Measurements from ENCODE around the gene NCKIPSD. TPM values are rescaled to one million over a fixed set of nuclear protein-coding genes. Genes with fewer than 3 reads are reported as not detected.
"Not testable (repeated sequence)": the region's sequence is repeated elsewhere in the genome, so short reads cannot be mapped to it uniquely, and the experiment has no call there.

The NCKIPSD gene
- total RNA-seq, 3 donors from 2014 or later (not counting 1 experiment from before 2014, with no cell fraction given), result 12.2 to 14.1 (median 12.8) TPM

DNA sequence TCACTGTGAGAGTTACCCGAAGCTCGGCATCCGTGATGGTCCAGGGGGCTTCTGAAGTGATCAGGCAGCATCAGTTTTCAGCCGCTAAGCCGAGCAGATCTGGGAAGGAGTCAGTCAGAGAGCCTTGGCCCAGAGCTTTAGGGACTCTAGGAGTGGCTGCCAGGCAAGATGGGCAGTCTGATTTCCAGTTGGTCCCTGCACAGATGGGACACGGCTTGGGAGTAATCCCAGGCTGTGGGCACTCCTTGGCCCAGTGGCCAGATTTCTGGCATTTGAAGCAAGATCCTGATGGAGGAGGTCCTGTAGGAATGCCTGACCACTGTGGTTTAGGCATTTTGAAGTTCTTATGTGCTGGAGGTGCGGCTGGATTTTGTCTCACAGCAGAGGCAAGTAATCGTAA, 41.8 kb upstream of the NCKIPSD start:
- Histone ChIP-seq H3K36me3 (ENCODE audit: control insufficient read depth, insufficient read depth, low read length) (no peaks in the 10 kb centered on the region), H3K27ac (ENCODE audit: low read length) (no peak overlapping the region), H3K4me3 (ENCODE audit: low read length) (no peak overlapping the region), H3K9me3 (ENCODE audit: control insufficient read depth, insufficient read depth, low read length) (peaks cover 6% of the 10 kb centered on the region), H3K4me1 (ENCODE audit: control insufficient read depth, insufficient read depth, low read length) (no peaks in the 10 kb centered on the region), H3K27me3 (ENCODE audit: control insufficient read depth, insufficient read depth, low read length) (no peaks in the 10 kb centered on the region)
- Mint-ChIP-seq H3K36me3 (no peaks in the 10 kb centered on the region), H3K27me3 (ENCODE audit: low read depth in 2 of 2) (peaks cover 0 to 3% of the 10 kb centered on the region in 2 donors), H3K9me3 (no peaks in the 10 kb centered on the region), H3K27ac (no peak overlapping the region), H3K4me1 (no peaks in the 10 kb centered on the region), H3K4me3 (no peak overlapping the region)
- TF ChIP-seq CTCF (IDR thresholded peaks at IDR 0.05), result no peak
- 94% methylated on average over 8 of the region's 8 CpGs for WGBS (ENCODE audit: insufficient coverage)
- DNase-seq (no peak), ATAC-seq (no peak)
- intact Hi-C loops (cut with micrococcal nuclease), result no loop called here

DNA sequence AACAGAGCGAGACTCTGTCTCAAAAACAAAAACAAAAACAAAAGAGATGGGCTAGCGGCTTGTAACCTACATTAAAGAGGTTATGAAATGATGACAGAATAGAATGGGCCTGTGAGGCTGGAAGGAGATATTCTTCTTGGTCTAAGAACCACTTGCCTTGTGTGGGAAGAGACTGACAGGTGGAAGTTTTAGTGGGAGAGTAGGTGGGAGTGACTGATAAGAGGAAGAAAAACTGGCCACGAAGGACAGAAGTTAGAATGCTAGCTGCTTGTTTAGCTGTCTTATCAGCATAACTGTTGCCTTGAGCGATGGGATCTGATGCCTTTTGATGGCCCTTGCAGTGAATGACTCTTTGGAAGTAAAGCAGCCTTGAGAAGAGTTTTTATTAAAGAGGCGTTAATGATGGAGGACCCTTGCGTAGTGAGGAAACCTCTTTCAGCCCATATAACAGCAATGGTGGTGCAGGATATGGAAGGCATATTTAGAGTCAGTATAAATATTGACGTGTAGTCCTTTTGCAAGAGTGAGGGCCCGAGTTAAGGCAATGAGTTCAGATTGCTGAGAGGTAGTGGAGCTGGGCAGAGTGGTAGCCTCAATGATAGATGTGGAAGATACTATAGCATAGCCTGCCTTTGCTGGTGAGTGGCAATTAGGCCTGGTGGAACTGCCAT, 39.6 kb upstream of the NCKIPSD start:
- DNase-seq; H3K36me3 Mint-ChIP-seq; H3K27ac ChIP-seq (ENCODE audit: low read length); H3K9me3 ChIP-seq (ENCODE audit: control insufficient read depth, insufficient read depth, low read length); intact Hi-C loops (cut with micrococcal nuclease); H3K9me3 Mint-ChIP-seq; ATAC-seq; H3K27me3 ChIP-seq (ENCODE audit: control insufficient read depth, insufficient read depth, low read length); H3K27ac Mint-ChIP-seq; H3K4me3 ChIP-seq (ENCODE audit: low read length); H3K4me1 Mint-ChIP-seq; H3K4me3 Mint-ChIP-seq; H3K27me3 Mint-ChIP-seq (ENCODE audit: low read depth in 2 of 2); H3K4me1 ChIP-seq (ENCODE audit: control insufficient read depth, insufficient read depth, low read length); H3K36me3 ChIP-seq (ENCODE audit: control insufficient read depth, insufficient read depth, low read length): not testable (repeated sequence)
- WGBS (ENCODE audit: insufficient coverage), result 93% methylated on average over 8 of the region's 8 CpGs

DNA sequence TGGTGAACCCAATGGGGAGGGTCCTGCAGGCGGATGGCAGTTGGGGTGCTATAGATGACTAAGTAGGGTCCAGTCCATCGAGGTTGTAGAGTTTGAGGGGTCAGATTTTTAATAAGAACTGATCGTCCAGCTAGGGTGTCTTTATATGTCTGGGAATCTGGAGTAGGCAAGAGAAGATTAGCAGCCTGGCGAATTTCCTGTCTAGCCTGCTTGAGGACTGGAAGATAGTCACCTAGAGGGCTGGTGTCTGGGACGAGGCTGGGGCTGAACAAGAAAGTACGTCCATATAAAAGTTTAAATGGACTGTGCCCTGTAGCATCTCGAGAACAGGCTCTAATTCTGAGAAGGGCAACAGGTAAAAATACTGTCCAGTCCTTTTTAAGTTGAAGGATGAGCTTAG, 38.0 kb upstream of the NCKIPSD start:
- H3K27ac ChIP-seq (ENCODE audit: low read length), result no peak overlapping the region
- TF ChIP-seq CTCF (IDR thresholded peaks at IDR 0.05), result no peak
- H3K4me3 ChIP-seq (ENCODE audit: low read length), result no peak overlapping the region
- no peak for ATAC-seq
- H3K9me3 ChIP-seq (ENCODE audit: control insufficient read depth, insufficient read depth, low read length), result peaks cover 6% of the 10 kb centered on the region
- DNase-seq, result no peak
- Mint-ChIP-seq H3K27ac (no peak overlapping the region), H3K9me3 (no peaks in the 10 kb centered on the region), H3K36me3 (no peaks in the 10 kb centered on the region), H3K27me3 (ENCODE audit: low read depth in 2 of 2) (peaks cover 0 to 8% of the 10 kb centered on the region in 2 donors), H3K4me1 (no peaks in the 10 kb centered on the region), H3K4me3 (no peak overlapping the region)
- intact Hi-C loops (cut with micrococcal nuclease), result no loop called here
- H3K4me1 ChIP-seq (ENCODE audit: control insufficient read depth, insufficient read depth, low read length), result no peaks in the 10 kb centered on the region
- no peaks in the 10 kb centered on the region for H3K27me3 ChIP-seq (ENCODE audit: control insufficient read depth, insufficient read depth, low read length)
- WGBS (ENCODE audit: insufficient coverage), result 84% methylated on average over 7 of the region's 7 CpGs
- H3K36me3 ChIP-seq (ENCODE audit: control insufficient read depth, insufficient read depth, low read length), result no peaks in the 10 kb centered on the region

GRCh38 chr3:48723293-48723692, 37.6 kb upstream of the NCKIPSD start:
- intact Hi-C loops (cut with micrococcal nuclease); H3K27me3 Mint-ChIP-seq (ENCODE audit: low read depth in 2 of 2); H3K36me3 ChIP-seq (ENCODE audit: control insufficient read depth, insufficient read depth, low read length); H3K4me1 Mint-ChIP-seq; H3K4me1 ChIP-seq (ENCODE audit: control insufficient read depth, insufficient read depth, low read length); H3K4me3 Mint-ChIP-seq; H3K27me3 ChIP-seq (ENCODE audit: control insufficient read depth, insufficient read depth, low read length); H3K9me3 Mint-ChIP-seq; H3K36me3 Mint-ChIP-seq; H3K4me3 ChIP-seq (ENCODE audit: low read length); DNase-seq; H3K27ac ChIP-seq (ENCODE audit: low read length); H3K9me3 ChIP-seq (ENCODE audit: control insufficient read depth, insufficient read depth, low read length); H3K27ac Mint-ChIP-seq; ATAC-seq: not testable (repeated sequence)
- 89% methylated on average over 3 of the region's 3 CpGs for WGBS (ENCODE audit: insufficient coverage)
